Adipose tissue (tissue), 3 donors: ENCODE measurements around the gene ADGRE1. TPM values are rescaled to one million over a fixed set of nuclear protein-coding genes. Genes with fewer than 3 reads are reported as not detected.

ENCODE experiments used
- polyA plus RNA-seq, 3 donors: library from polyadenylated mRNA; stranded (reverse); fragments of 200-250 nt; gene quantifications; one replicate each; pipeline ENCODE4 v1.2.3, GENCODE V29; 2013
- donor health status: healthy with polysubstance abuse.
- donor health status: Bipolar disorder and iron deficiency.
- donor health status: healthy.

The ADGRE1 gene
- polyA plus RNA-seq, 3 donors: 0.11 to 1.4 (median 0.13) TPM

Other genes with a start within 250 kb of the ADGRE1 start
- 10 to 100 TPM in 1 of 3 donors, 1 to 10 TPM in 2; 2.1 to 12.6 (median 4.4) TPM for gene TNFSF14, start 217.4 kb upstream of the ADGRE1 start, polyA plus RNA-seq
- gene C3, start 166.9 kb upstream of the ADGRE1 start, polyA plus RNA-seq: 100 to 1,000 TPM; 538 to 982 (median 581) TPM
- 10 to 100 TPM; 52.4 to 76.6 (median 66.4) TPM for gene GPR108, start 150.0 kb upstream of the ADGRE1 start, polyA plus RNA-seq
- gene TRIP10, start 147.9 kb upstream of the ADGRE1 start, polyA plus RNA-seq: 100 to 1,000 TPM in 2 of 3 donors, 10 to 100 TPM in 1; 28.6 to 149 (median 112) TPM
- 10 to 100 TPM in 1 of 3 donors, 1 to 10 TPM in 1, under 1 TPM in 1; 0.45 to 14.4 (median 2.1) TPM for gene SH2D3A, start 120.1 kb upstream of the ADGRE1 start, polyA plus RNA-seq
- 1 to 10 TPM; 1.2 to 6.3 (median 6.0) TPM for gene VAV1, start 114.9 kb upstream of the ADGRE1 start, polyA plus RNA-seq
- gene MBD3L2B, start 133.9 kb downstream of the ADGRE1 start, polyA plus RNA-seq: not detected
- gene MBD3L5, start 143.0 kb downstream of the ADGRE1 start, polyA plus RNA-seq: not detected
- gene MBD3L4, start 152.6 kb downstream of the ADGRE1 start, polyA plus RNA-seq: not detected
- gene MBD3L2, start 161.7 kb downstream of the ADGRE1 start, polyA plus RNA-seq: not detected
- gene MBD3L3, start 171.1 kb downstream of the ADGRE1 start, polyA plus RNA-seq: not detected
- gene ZNF557, start 182.1 kb downstream of the ADGRE1 start, polyA plus RNA-seq: 1 to 10 TPM; 1.1 to 1.8 (median 1.8) TPM